SK-N-SH (cell line): Measurements from ENCODE around the gene C1QTNF4. TPM values are rescaled to one million over a fixed set of nuclear protein-coding genes. Genes with fewer than 3 reads are reported as not detected.

Experiments used
- CTCF ChIA-PET: fragments of 300-600, 350-600 bp; formaldehyde crosslinking; extraction: SDS; loops from one replicate; lab custom pipeline; 2021; lab: Yijun Ruan, JAX
- POLR2A ChIA-PET: fragments of 350-600 bp; sonication (Branson Sonifier 250); formaldehyde crosslinking; extraction: SDS; loops from one replicate; lab custom pipeline; 2020; ENCODE audit warnings: antibody characterized with exemption, inconsistent platforms; lab: Yijun Ruan, JAX
- DNase-seq: peaks from one replicate; pipeline ENCODE4 v3.0.0; 2012
- H2AFZ ChIP-seq: fragments of 200-600 bp; sonication (generic); 2 replicates; pipeline ENCODE4 v1.8.1; 2016; ENCODE audit warnings: antibody characterized with exemption, mild to moderate bottlenecking, low read depth
- H3F3A ChIP-seq: fragments of 200-600 bp; sonication (generic); replicated peaks from 2 replicates; pipeline ENCODE3; 2016; ENCODE audit warnings: antibody characterized with exemption, mild to moderate bottlenecking; ENCODE audit not compliant: insufficient read depth
- H3K27ac ChIP-seq, 2 experiments: fragments of 200-500 bp in 1 of 2; fragments of 200-600 bp in 1 of 2; sonication (Bioruptor generic) in 1 of 2; sonication (generic), shearing (Covaris generic) in 1 of 2; 2 replicates each; pipeline versions ENCODE4 v1.5.1 to v1.6.1; 2014 to 2016; ENCODE audit warnings: low read depth in 2 of 2, inconsistent platforms in 1 of 2, low read length in 1 of 2, mild to moderate bottlenecking in 1 of 2, mixed read lengths in 1 of 2
- H3K27me3 ChIP-seq: fragments of 200-600 bp; sonication (generic), shearing (Covaris generic); 2 replicates; pipeline ENCODE4 v1.6.1; 2016; ENCODE audit warnings: mixed run types; ENCODE audit not compliant: insufficient read depth
- H3K36me3 ChIP-seq, 2 experiments: fragments of 200-500 bp in 1 of 2; fragments of 200-600 bp in 1 of 2; sonication (Bioruptor generic) in 1 of 2; sonication (generic) in 1 of 2; replicated peaks in 1 of 2; 2 replicates each; pipeline versions ENCODE3 to v1.5.1; 2014 to 2016; ENCODE audit warnings: low read length in 1 of 2, mild to moderate bottlenecking in 1 of 2; ENCODE audit not compliant: insufficient read depth in 2 of 2, control insufficient read depth in 1 of 2
- H3K4me1 ChIP-seq, 2 experiments: fragments of 200-500 bp in 1 of 2; fragments of 200-600 bp in 1 of 2; sonication (Bioruptor generic) in 1 of 2; sonication (generic), shearing (Covaris generic) in 1 of 2; 2 replicates each; pipeline versions ENCODE4 v1.5.1 to v1.6.1; 2014 to 2016; ENCODE audit warnings: low read depth in 1 of 2, low read length in 1 of 2, mixed run types in 1 of 2; ENCODE audit not compliant: insufficient read depth in 2 of 2, control insufficient read depth in 1 of 2
- H3K4me2 ChIP-seq: fragments of 200-600 bp; sonication (generic), shearing (Covaris generic); 2 replicates; pipeline ENCODE4 v1.6.1; 2017; ENCODE audit warnings: mixed run types
- H3K4me3 ChIP-seq, 2 experiments: fragments of 200-500 bp in 1 of 2; fragments of 200-600 bp in 1 of 2; sonication (Bioruptor generic) in 1 of 2; sonication (generic), shearing (Covaris generic) in 1 of 2; 2 replicates each; pipeline versions ENCODE4 v1.5.1 to v1.8.1; 2014 to 2016; ENCODE audit warnings: low read depth in 2 of 2, inconsistent platforms in 1 of 2, low read length in 1 of 2, mild to moderate bottlenecking in 1 of 2, mixed read lengths in 1 of 2, moderate library complexity in 1 of 2
- H3K79me2 ChIP-seq: fragments of 200-600 bp; sonication (generic); 2 replicates; pipeline ENCODE4 v1.8.1; 2017; ENCODE audit warnings: mild to moderate bottlenecking; ENCODE audit not compliant: insufficient read depth
- H3K9ac ChIP-seq: fragments of 200-600 bp; sonication (generic); 2 replicates; pipeline ENCODE4 v1.6.1; 2017; ENCODE audit warnings: mixed run types
- H3K9me2 ChIP-seq: fragments of 200-600 bp; sonication (generic); 2 replicates; pipeline ENCODE4 v1.6.1; 2017; ENCODE audit warnings: mixed run types
- H3K9me3 ChIP-seq: fragments of 200-600 bp; sonication (generic); 2 replicates; pipeline ENCODE4 v1.6.1; 2017; ENCODE audit warnings: mixed run types, mild to moderate bottlenecking, moderate library complexity
- H4K20me1 ChIP-seq: fragments of 200-600 bp; sonication (generic); 2 replicates; pipeline ENCODE4 v1.6.1; 2017; ENCODE audit warnings: mild to moderate bottlenecking, mixed run types; ENCODE audit not compliant: insufficient read depth
- CHD2 ChIP-seq: fragments of 150-350 bp; IDR thresholded peaks from 2 replicates; pipeline ENCODE4 v1.6.1; 2018; ENCODE audit warnings: low read length; ENCODE audit not compliant: partially characterized antibody
- CTCF ChIP-seq: fragments of 200-600 bp; sonication (generic); IDR thresholded peaks from 2 replicates; pipeline ENCODE4 v1.6.1; 2017; ENCODE audit warnings: antibody characterized with exemption, mild to moderate bottlenecking, moderate library complexity
- ELF1 ChIP-seq: IDR thresholded peaks from 2 replicates; pipeline ENCODE4 v1.4.0; 2012
- EP300 ChIP-seq, 2 experiments: IDR thresholded peaks; 2 replicates each; pipeline versions ENCODE4 v1.4.0 to v1.6.1; 2012; ENCODE audit warnings: borderline replicate concordance in 1 of 2, low read depth in 1 of 2, low read length in 1 of 2
- EZH2phosphoT487 ChIP-seq: fragments of 200-600 bp; sonication (generic); IDR thresholded peaks from 2 replicates; pipeline ENCODE4 v1.6.1; 2017; ENCODE audit warnings: low read depth, mixed run types, mild to moderate bottlenecking, antibody characterized with exemption, moderate library complexity, borderline replicate concordance
- FOSL2 ChIP-seq: IDR thresholded peaks from 2 replicates; pipeline ENCODE4 v1.4.0; 2012; ENCODE audit warnings: low read depth, mild to moderate bottlenecking, moderate library complexity, borderline replicate concordance
- FOXJ3 ChIP-seq: sonication (generic); formaldehyde crosslinking; IDR thresholded peaks from 2 replicates; pipeline ENCODE4 v1.5.1; 2020; ENCODE audit warnings: mild to moderate bottlenecking, missing genetic modification reagents
- IRF3 ChIP-seq: fragments of 150-350 bp; IDR thresholded peaks from 2 replicates; pipeline ENCODE4 v1.6.1; 2016; ENCODE audit warnings: mild to moderate bottlenecking, low read depth, low read length
- MAX ChIP-seq: IDR thresholded peaks from 2 replicates; pipeline ENCODE4 v1.4.0; 2012; ENCODE audit warnings: low read depth
- PBX3 ChIP-seq: IDR thresholded peaks from 2 replicates; pipeline ENCODE4; 2012
- RAD21 ChIP-seq: IDR thresholded peaks from 2 replicates; pipeline ENCODE4 v1.6.1; 2012; ENCODE audit warnings: mild to moderate bottlenecking, low read length
- RXRA ChIP-seq: IDR thresholded peaks from 2 replicates; pipeline ENCODE4 v1.4.0; 2012; ENCODE audit warnings: low read depth, mild to moderate bottlenecking, borderline replicate concordance
- TEAD4 ChIP-seq: IDR thresholded peaks from 2 replicates; pipeline ENCODE4 v1.4.0; 2012; ENCODE audit warnings: mild to moderate bottlenecking, borderline replicate concordance; ENCODE audit not compliant: insufficient read depth
- ZBTB33 ChIP-seq: IDR thresholded peaks from 2 replicates; pipeline ENCODE4 v1.4.0; 2012; ENCODE audit warnings: low read depth, borderline replicate concordance
- WGBS: methylation state at CpG from one replicate; pipeline ENCODE4 v1.1.6; 2017; ENCODE audit warnings: low lambda C conversion rate; 5-methylcytosine and 5-hydroxymethylcytosine counted together
- polyA plus RNA-seq, 3 experiments: library from polyadenylated mRNA; depleted of rRNA; stranded (reverse); fragments of >200 nt; gene quantifications; 2 replicates each; pipeline ENCODE4 v1.2.3, GENCODE V29; 2012

The C1QTNF4 gene
- polyA plus RNA-seq, 1 of the 3 experiments (the other 2 are of a cell fraction): 0.08 TPM

- peaks cover 4 to 10% of the 10 kb centered on the region in 2 experiments; a peak in 3 of 4 replicates for H3K4me1 ChIP-seq
- 89% methylated on average over 4 of the region's 4 CpGs for WGBS
- H3K27ac ChIP-seq: no peak overlapping the region
- no peaks in the 10 kb centered on the region for H3F3A ChIP-seq
- no peaks in the 10 kb centered on the region for H3K9me3 ChIP-seq
- H3K9me2 ChIP-seq: no peaks in the 10 kb centered on the region
- no peaks in the 10 kb centered on the region for H3K27me3 ChIP-seq
- H3K79me2 ChIP-seq: peaks cover 80% of the 10 kb centered on the region
- H2AFZ ChIP-seq: no peak overlapping the region
- CTCF ChIA-PET: no interaction called here
- POLR2A ChIA-PET: no interaction called here
- H3K4me2 ChIP-seq: no peak overlapping the region
- H3K9ac ChIP-seq: no peak overlapping the region
- no peak overlapping the region for H3K4me3 ChIP-seq
- peaks cover 4% of the 10 kb centered on the region; the same call in 1 of the 2 replicates for H4K20me1 ChIP-seq
- TF ChIP-seq ELF1 (no peak), ZBTB33 (no peak), RXRA (no peak), FOSL2 (no peak), IRF3 (no peak), TEAD4 (no peak), MAX (no peak)
- H3K36me3 ChIP-seq: peaks cover 36 to 40% of the 10 kb centered on the region in 2 experiments
- no peak for DNase-seq
Observed at GRCh38 chr11:47571357-47571729, 22.9 kb downstream of the C1QTNF4 start.

- ChIA-PET CTCF (no interaction called here), POLR2A (no interaction called here)
- Histone ChIP-seq H3K79me2 (peaks cover 81% of the 10 kb centered on the region), H3K36me3 (peaks cover 36 to 37% of the 10 kb centered on the region in 2 experiments), H3K4me1 (peaks cover 4 to 10% of the 10 kb centered on the region in 2 experiments; a peak in 3 of 4 replicates), H3K27ac (no peak overlapping the region), H2AFZ (no peak overlapping the region), H3F3A (no peaks in the 10 kb centered on the region), H3K4me2 (no peak overlapping the region), H3K9ac (no peak overlapping the region), H3K4me3 (no peak overlapping the region), H3K9me2 (no peaks in the 10 kb centered on the region), H3K9me3 (no peaks in the 10 kb centered on the region), H4K20me1 (peaks cover 4% of the 10 kb centered on the region; the same call in 1 of the 2 replicates), H3K27me3 (no peaks in the 10 kb centered on the region)
- DNase-seq: no peak
- 86% methylated on average over 3 of the region's 3 CpGs for WGBS
- no peak for TF ChIP-seq EZH2phosphoT487
- TF ChIP-seq FOXJ3 (CRISPR knock-in tag): no peak
- TF ChIP-seq ZBTB33: no peak
- no peak for TF ChIP-seq IRF3
- TF ChIP-seq CHD2: no peak
- TF ChIP-seq RAD21: no peak
- no peak for TF ChIP-seq CTCF
- TF ChIP-seq PBX3: no peak
- no peak for TF ChIP-seq EP300 (IDR thresholded peaks at IDR 0.05; ENCODE audit: borderline replicate concordance in 1 of 2, low read depth in 1 of 2, low read length in 1 of 2)
Observed at GRCh38 chr11:47570651-47571356, 23.4 kb downstream of the C1QTNF4 start.
